ENCODE measurements around the gene CLEC18B.
"Not testable (repeated sequence)": the region's sequence is repeated elsewhere in the genome, so short reads cannot be mapped to it uniquely, and the experiment has no call there.

The CLEC18B gene

GRCh38 chr16:74420612-74421481, at the start of gene CLEC18B:
Gene CLEC18B, minus strand, starts transcription at chr16:74421478. Its CDS starts 208 bp downstream, at chr16:74421270.
- DNase-seq = not testable (repeated sequence)

GRCh38 chr16:74469946-74470478, 48.7 kb upstream of the CLEC18B start:
- no peak for DNase-seq

- DNase-seq = no peak
These were observed 47.7 kb upstream of the CLEC18B start for GRCh38 chr16:74468807-74469525.

GRCh38 chr16:74466872-74467271, 45.6 kb upstream of the CLEC18B start:
- DNase-seq = no peak

GRCh38 chr16:74465851-74466685, 44.8 kb upstream of the CLEC18B start:
- DNase-seq = no peak

GRCh38 chr16:74465281-74465680, 44.0 kb upstream of the CLEC18B start:
- no peak for DNase-seq

GRCh38 chr16:74463888-74464287, 42.6 kb upstream of the CLEC18B start:
- peak; percentile 14 for DNase-seq

GRCh38 chr16:74462361-74462760, 41.1 kb upstream of the CLEC18B start:
- no peak for DNase-seq

- DNase-seq = no peak
These were observed 40.5 kb upstream of the CLEC18B start for GRCh38 chr16:74461826-74462225.

- DNase-seq = no peak
These were observed 39.3 kb upstream of the CLEC18B start for GRCh38 chr16:74460542-74460941.

GRCh38 chr16:74456290-74456625, 35.0 kb upstream of the CLEC18B start:
- no peak for DNase-seq

- no peak for DNase-seq
These were observed 34.5 kb upstream of the CLEC18B start for GRCh38 chr16:74455619-74456289.

GRCh38 chr16:74455213-74455612, 33.9 kb upstream of the CLEC18B start:
- no peak for DNase-seq

GRCh38 chr16:74451951-74452758, 30.9 kb upstream of the CLEC18B start:
- no peak for DNase-seq

GRCh38 chr16:74450967-74451760, 29.9 kb upstream of the CLEC18B start:
- no peak for DNase-seq

GRCh38 chr16:74450236-74450635, 29.0 kb upstream of the CLEC18B start:
- no peak for DNase-seq

- no peak for DNase-seq
These were observed 28.2 kb upstream of the CLEC18B start for GRCh38 chr16:74449470-74449869.

GRCh38 chr16:74448990-74449389, 27.7 kb upstream of the CLEC18B start:
- no peak for DNase-seq

- no peak for DNase-seq
These were observed 26.3 kb upstream of the CLEC18B start for GRCh38 chr16:74447578-74447977.

- no peak for DNase-seq
These were observed 25.6 kb upstream of the CLEC18B start for GRCh38 chr16:74446866-74447265.
